Calu3 (cell line): ENCODE data around the gene PLK3. TPM values are rescaled to one million over a fixed set of nuclear protein-coding genes. Genes with fewer than 3 reads are reported as not detected.
"Not testable (repeated sequence)": the region's sequence is repeated elsewhere in the genome, so short reads cannot be mapped to it uniquely, and the experiment has no call there.

Experiments
- BruUV-seq: library from RNA; stranded (reverse); fragments of 400-500 nt; replicated peaks from 2 replicates; lab custom pipeline; 2021; lab: Mats Ljungman, UMichigan
- CTCF ChIA-PET: fragments of 300-600 bp; sonication (Branson Sonifier 250); formaldehyde crosslinking; loops from one replicate; lab custom pipeline; 2022; ENCODE audit warnings: antibody characterized with exemption; lab: Charles Lee
- DNase-seq: peaks from one replicate; pipeline ENCODE4 v3.0.0; 2022
- H3K27ac Mint-ChIP-seq: one replicate; pipeline ENCODE4 v1.8.0; 2022; ENCODE audit warnings: mixed read lengths; ENCODE audit not compliant: unreplicated experiment
- H3K27me3 Mint-ChIP-seq: one replicate; pipeline ENCODE4 v1.8.0; 2022; ENCODE audit warnings: mixed read lengths; ENCODE audit not compliant: unreplicated experiment
- H3K36me3 Mint-ChIP-seq: one replicate; pipeline ENCODE4 v1.8.0; 2022; ENCODE audit warnings: mild to moderate bottlenecking, moderate library complexity, mixed read lengths; ENCODE audit not compliant: insufficient read depth, unreplicated experiment
- H3K4me1 Mint-ChIP-seq: one replicate; pipeline ENCODE4 v1.8.0; 2022; ENCODE audit warnings: mild to moderate bottlenecking, low read depth, mixed read lengths; ENCODE audit not compliant: unreplicated experiment
- H3K4me3 Mint-ChIP-seq: one replicate; pipeline ENCODE4 v1.8.0; 2022; ENCODE audit warnings: mild to moderate bottlenecking, low read depth, moderate library complexity, mixed read lengths; ENCODE audit not compliant: unreplicated experiment
- H3K9me3 Mint-ChIP-seq: one replicate; pipeline ENCODE4 v1.8.0; 2022; ENCODE audit warnings: low read depth, mixed read lengths; ENCODE audit not compliant: unreplicated experiment
- intact Hi-C: fragments of 100-400 bp; cut with micrococcal nuclease; formaldehyde crosslinking; loops from one replicate; pipeline ENCODE4 v1.10.0; 2022; ENCODE audit not compliant: unreplicated experiment
- total RNA-seq: library from RNA; stranded (reverse); gene quantifications from 2 replicates; pipeline ENCODE4 v1.2.3, GENCODE V29; 2022
- TF ChIP-seq, protein P1 (sequence below): fragments of 200-600 bp; IDR thresholded peaks from one replicate; pipeline ENCODE4 v1.8.0; 2022; ENCODE audit warnings: antibody characterized with exemption; ENCODE audit not compliant: unreplicated experiment

Gene PLK3
- total RNA-seq, 1 experiment from 2014 or later: 15.6 TPM

DNA sequence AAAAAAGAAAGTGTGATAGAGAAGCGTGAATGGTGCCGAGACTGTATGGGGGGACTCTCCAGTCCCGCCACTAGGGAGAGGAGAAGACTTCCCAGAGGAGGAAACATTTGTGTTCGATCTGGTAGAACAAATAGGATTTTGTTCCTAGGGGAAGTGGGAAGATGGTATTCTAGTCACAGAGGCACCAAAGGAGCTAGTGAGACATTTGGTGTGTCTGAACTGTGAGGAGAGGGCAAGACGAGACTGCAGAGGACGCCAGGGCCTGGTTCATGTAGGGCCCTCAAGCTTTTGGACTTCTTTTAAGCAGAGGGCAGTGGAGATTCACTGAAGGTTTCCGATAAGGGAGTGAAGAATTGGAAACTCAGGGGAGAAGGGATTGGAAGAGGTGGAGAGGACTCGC is 11.1 kb downstream of the PLK3 start:
- no peaks in the 10 kb centered on the region for H3K27me3 Mint-ChIP-seq
- H3K27ac Mint-ChIP-seq: peak overlapping the region; percentile 2
- DNase-seq: no peak
- intact Hi-C loops: no loop called here
- TF ChIP-seq, protein P1, sequence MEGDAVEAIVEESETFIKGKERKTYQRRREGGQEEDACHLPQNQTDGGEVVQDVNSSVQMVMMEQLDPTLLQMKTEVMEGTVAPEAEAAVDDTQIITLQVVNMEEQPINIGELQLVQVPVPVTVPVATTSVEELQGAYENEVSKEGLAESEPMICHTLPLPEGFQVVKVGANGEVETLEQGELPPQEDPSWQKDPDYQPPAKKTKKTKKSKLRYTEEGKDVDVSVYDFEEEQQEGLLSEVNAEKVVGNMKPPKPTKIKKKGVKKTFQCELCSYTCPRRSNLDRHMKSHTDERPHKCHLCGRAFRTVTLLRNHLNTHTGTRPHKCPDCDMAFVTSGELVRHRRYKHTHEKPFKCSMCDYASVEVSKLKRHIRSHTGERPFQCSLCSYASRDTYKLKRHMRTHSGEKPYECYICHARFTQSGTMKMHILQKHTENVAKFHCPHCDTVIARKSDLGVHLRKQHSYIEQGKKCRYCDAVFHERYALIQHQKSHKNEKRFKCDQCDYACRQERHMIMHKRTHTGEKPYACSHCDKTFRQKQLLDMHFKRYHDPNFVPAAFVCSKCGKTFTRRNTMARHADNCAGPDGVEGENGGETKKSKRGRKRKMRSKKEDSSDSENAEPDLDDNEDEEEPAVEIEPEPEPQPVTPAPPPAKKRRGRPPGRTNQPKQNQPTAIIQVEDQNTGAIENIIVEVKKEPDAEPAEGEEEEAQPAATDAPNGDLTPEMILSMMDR: no peak
- H3K9me3 Mint-ChIP-seq: no peaks in the 10 kb centered on the region
- CTCF ChIA-PET: no interaction called here
- peaks cover 42% of the 10 kb centered on the region for H3K4me1 Mint-ChIP-seq
- no peak overlapping the region for H3K4me3 Mint-ChIP-seq
- peaks cover 42% of the 10 kb centered on the region for H3K36me3 Mint-ChIP-seq
- BruUV-seq: no TSS peak

DNA sequence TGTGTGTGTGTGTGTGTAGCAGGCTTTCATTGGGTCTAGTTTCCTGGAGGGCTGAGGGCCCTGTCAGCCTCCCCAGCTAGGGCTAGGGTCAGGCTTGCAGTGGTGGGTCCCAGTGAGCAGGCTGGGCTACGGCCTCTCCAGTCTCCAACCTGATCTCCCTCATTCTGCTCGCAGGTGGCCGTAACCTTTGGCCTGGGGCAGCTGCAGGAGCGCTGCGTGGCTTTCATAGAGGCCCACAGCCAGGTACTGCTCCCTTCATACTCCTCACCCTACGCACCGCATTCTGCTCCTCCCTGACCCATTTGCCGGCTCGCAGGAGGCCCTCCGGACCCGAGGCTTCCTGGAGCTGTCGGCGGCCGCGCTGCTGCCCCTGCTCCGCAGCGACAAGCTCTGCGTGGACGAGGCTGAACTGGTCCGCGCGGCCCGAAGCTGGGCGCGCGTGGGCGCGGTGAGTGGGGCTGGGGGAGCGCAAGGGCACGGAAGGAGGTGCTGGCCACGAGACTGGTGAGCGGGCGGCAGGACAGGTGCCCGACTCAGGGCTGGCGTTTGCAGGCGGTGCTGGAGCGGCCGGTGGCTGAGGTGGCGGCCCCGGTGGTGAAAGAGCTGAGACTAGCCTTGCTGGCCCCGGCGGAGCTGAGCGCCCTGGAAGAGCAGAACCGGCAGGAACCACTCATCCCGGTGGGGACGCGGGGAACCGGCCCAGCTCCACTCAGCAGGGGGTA is 12.8 kb downstream of the PLK3 start:
- no peaks in the 10 kb centered on the region for H3K27me3 Mint-ChIP-seq
- CTCF ChIA-PET: no interaction called here
- no TSS peak for BruUV-seq
- TF ChIP-seq, protein P1: no peak
- H3K9me3 Mint-ChIP-seq: no peaks in the 10 kb centered on the region
- H3K27ac Mint-ChIP-seq: no peak overlapping the region
- peaks cover 31% of the 10 kb centered on the region for H3K36me3 Mint-ChIP-seq
- peaks cover 38% of the 10 kb centered on the region for H3K4me1 Mint-ChIP-seq
- no peak overlapping the region for H3K4me3 Mint-ChIP-seq
- no peak for DNase-seq
- intact Hi-C loops: no loop called here

DNA sequence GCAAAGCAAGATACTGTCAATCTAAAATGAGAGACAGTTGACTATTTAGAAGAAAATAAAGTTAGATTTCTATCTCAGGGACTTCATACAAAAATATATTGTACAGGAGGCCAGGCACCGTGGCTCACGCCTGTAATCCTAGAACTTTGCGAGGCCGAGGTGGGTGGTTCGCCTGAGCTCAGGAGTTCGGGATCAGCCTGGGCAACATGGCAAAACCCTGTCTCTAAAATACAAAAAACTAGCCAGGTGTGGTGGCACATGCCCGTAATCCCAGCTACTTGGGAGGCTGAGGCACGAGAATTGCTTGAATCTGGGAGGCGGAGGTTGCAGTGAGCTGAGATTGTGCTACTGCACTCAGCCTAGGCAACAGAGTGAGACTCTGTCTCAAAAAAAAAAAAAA is 15.7 kb downstream of the PLK3 start:
- H3K27ac Mint-ChIP-seq, H3K27me3 Mint-ChIP-seq, CTCF ChIA-PET, H3K9me3 Mint-ChIP-seq, BruUV-seq, H3K4me3 Mint-ChIP-seq, DNase-seq, intact Hi-C loops: not testable (repeated sequence)
- peaks cover 37% of the 10 kb centered on the region for H3K36me3 Mint-ChIP-seq
- peaks cover 59% of the 10 kb centered on the region for H3K4me1 Mint-ChIP-seq

DNA sequence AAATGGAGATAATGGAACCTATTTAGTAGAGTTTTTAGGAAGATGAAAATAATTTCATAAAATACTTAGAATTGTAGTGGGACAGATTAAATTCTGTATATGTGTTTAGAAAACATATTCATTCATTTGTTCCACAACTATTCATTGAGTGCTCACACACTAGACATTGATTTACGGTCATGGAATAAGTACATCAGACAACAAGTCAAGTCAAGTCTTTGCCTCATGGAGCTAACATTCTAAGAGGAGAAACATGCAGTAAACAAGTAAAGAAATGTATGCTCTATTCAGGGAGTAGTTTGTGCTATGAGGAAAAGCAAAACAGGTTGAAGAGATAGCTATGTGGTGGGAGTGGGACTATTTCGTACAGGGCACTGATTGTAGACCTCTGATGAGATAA is 17.1 kb downstream of the PLK3 start:
- peaks cover 27% of the 10 kb centered on the region for H3K36me3 Mint-ChIP-seq
- no peak for DNase-seq
- TF ChIP-seq, protein P1: no peak
- H3K9me3 Mint-ChIP-seq: no peaks in the 10 kb centered on the region
- peak overlapping the region; percentile 50 for H3K27ac Mint-ChIP-seq
- intact Hi-C loops: no loop called here
- CTCF ChIA-PET: interaction anchor here (1.2 kb wide), 1 partner anchor 17 kb away, joined by 3 read pairs; the partner anchor contains the start of gene PLK3
- BruUV-seq: no TSS peak
- H3K4me3 Mint-ChIP-seq: peak overlapping the region; percentile 75
- peaks cover 48% of the 10 kb centered on the region for H3K4me1 Mint-ChIP-seq
- H3K27me3 Mint-ChIP-seq: no peaks in the 10 kb centered on the region
